GM12878 (cell line): ENCODE results near the gene SLC25A44.

Experiments used
- ATF2 ChIP-seq: IDR thresholded peaks from 2 replicates; pipeline ENCODE4 v1.6.1; 2012; ENCODE audit warnings: low read length, inconsistent platforms
- BCLAF1 ChIP-seq: fragments of 450-650 bp; IDR thresholded peaks from 2 replicates; pipeline ENCODE4 v1.6.1; 2017; ENCODE audit warnings: antibody characterized with exemption, mild to moderate bottlenecking, moderate library complexity
- CREB1 ChIP-seq: IDR thresholded peaks from 2 replicates; pipeline ENCODE4 v1.6.1; 2012; ENCODE audit warnings: low read depth, mild to moderate bottlenecking, inconsistent platforms
- CREM ChIP-seq: IDR thresholded peaks from 2 replicates; pipeline ENCODE4 v1.6.1; 2014; ENCODE audit warnings: antibody characterized with exemption, low read depth
- CTCF ChIP-seq, 3 experiments: IDR thresholded peaks in 2 of 3; conservative IDR thresholded peaks in 1 of 3; 2 replicates each; pipeline ENCODE4 v1.5.1; 2011; ENCODE audit warnings: low read depth in 3 of 3, low read length in 3 of 3, mild to moderate bottlenecking in 3 of 3, control low read depth in 2 of 3, moderate library complexity in 2 of 3, inconsistent platforms in 1 of 3, mixed read lengths in 1 of 3; ENCODE audit not compliant: control insufficient read depth in 2 of 3, insufficient read depth in 1 of 3; ENCODE audit errors: extremely low read depth in 1 of 3
- EGR1 ChIP-seq, 2 experiments: IDR thresholded peaks; 1 replicate in 1 of 2; 2 replicates in 1 of 2; pipeline ENCODE4 v1.6.1; 2011 to 2012; ENCODE audit warnings: low read depth in 2 of 2, low read length in 2 of 2, borderline replicate concordance in 1 of 2, mild to moderate bottlenecking in 1 of 2, moderate library complexity in 1 of 2
- HDAC2 ChIP-seq: fragments of 200-600 bp; sonication (generic); IDR thresholded peaks from 2 replicates; pipeline ENCODE4 v1.6.1; 2017
- IKZF2 ChIP-seq, 2 experiments: fragments of 450-650 bp; IDR thresholded peaks; 2 replicates each; pipeline ENCODE4 v1.6.1; 2017; ENCODE audit warnings: mild to moderate bottlenecking in 2 of 2, moderate library complexity in 2 of 2
- NFYB ChIP-seq: IDR thresholded peaks from 2 replicates; pipeline ENCODE4 v1.6.1; 2011; ENCODE audit warnings: low read depth, mild to moderate bottlenecking, low read length, improper control_type of control experiment, moderate library complexity; ENCODE audit not compliant: insufficient read depth
- POLR2A ChIP-seq: IDR thresholded peaks from 2 replicates; pipeline ENCODE4 v1.6.1; 2011; ENCODE audit warnings: low read depth, mild to moderate bottlenecking, low read length
- POLR2AphosphoS5 ChIP-seq: IDR thresholded peaks from 2 replicates; pipeline ENCODE4 v1.6.1; 2011; ENCODE audit warnings: mild to moderate bottlenecking, low read length, inconsistent platforms
- RAD21 ChIP-seq: IDR thresholded peaks from 2 replicates; pipeline ENCODE4 v1.6.1; 2011; ENCODE audit warnings: mild to moderate bottlenecking, low read depth, low read length, moderate library complexity; ENCODE audit not compliant: insufficient read depth
- SIN3A ChIP-seq: IDR thresholded peaks from 2 replicates; pipeline ENCODE4 v1.6.1; 2012; ENCODE audit warnings: low read depth, low read length, improper control_type of control experiment
- ZBTB4 ChIP-seq: fragments of 450-650 bp; formaldehyde crosslinking; IDR thresholded peaks from 2 replicates; pipeline ENCODE4 v1.4.0; 2022; ENCODE audit warnings: mild to moderate bottlenecking, moderate library complexity

DNA sequence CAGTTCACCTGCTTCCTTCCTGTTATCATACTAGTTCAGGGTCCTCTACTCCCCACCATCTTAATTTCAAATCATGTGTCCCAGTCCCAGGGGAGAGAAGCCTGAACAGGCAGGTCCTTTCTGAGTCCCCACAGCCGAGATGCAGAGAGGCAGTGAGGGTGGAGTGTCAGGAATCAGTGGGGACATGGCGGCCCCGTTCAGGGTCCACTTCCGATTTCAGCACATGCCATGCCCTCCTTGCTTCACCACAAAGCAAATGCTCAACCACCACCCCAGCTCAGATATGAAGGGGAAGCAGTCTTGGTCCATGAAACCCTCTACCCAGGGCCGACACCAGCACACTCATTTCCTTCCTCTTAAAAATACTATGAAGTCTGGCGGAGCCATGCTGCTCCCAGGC is 45.7 kb upstream of the SLC25A44 start:
- TF ChIP-seq CTCF (IDR thresholded peaks at IDR 0.05 in 2 of 3, conservative IDR thresholded peaks at IDR 0.05 in 1 of 3; ENCODE audit: control insufficient read depth in 2 of 3, extremely low read depth in 1 of 3, insufficient read depth in 1 of 3, low read depth in 3 of 3, low read length in 3 of 3) (no peak), POLR2AphosphoS5 (no peak), ZBTB4 (CRISPR knock-in tag) (no peak), RAD21 (no peak), CREM (no peak), SIN3A (no peak), IKZF2 (IDR thresholded peaks at IDR 0.05) (peak; percentile 19 to 41; a peak in 1 of 4 replicates), POLR2A (peak; percentile 56), BCLAF1 (no peak), CREB1 (no peak), EGR1 (IDR thresholded peaks at IDR 0.05; ENCODE audit: borderline replicate concordance in 1 of 2, low read depth in 2 of 2, low read length in 2 of 2) (no peak), HDAC2 (no peak), NFYB (no peak), ATF2 (no peak)
